Adrenal gland (tissue), 12 donors: ENCODE results near the gene ZNF335. TPM values are rescaled to one million over a fixed set of nuclear protein-coding genes. Genes with fewer than 3 reads are reported as not detected.

Experiments used
- DNase-seq, 7 donors: peaks; one replicate each; pipeline ENCODE4 v3.0.0-alpha.2; 2019 to 2020
- H3K27ac ChIP-seq, 5 donors: fragments of 200-600 bp; sonication (generic) in 4 of 5; 1 replicate in 3 of 5; 2 replicates in 2 of 5; pipeline versions ENCODE4 v1.5.1 to v1.8.0; 2016 to 2020; ENCODE audit warnings: mild to moderate bottlenecking in 1 of 5
- H3K27me3 ChIP-seq: fragments of 200-600 bp; 2 replicates; pipeline ENCODE4 v1.8.0; 2021
- H3K36me3 ChIP-seq, 2 donors: fragments of 200-600 bp; replicated peaks in 1 of 2; 1 replicate in 1 of 2; 2 replicates in 1 of 2; pipeline versions ENCODE4 v1.5.1 to v1.8.0; 2018 to 2022
- H3K4me1 ChIP-seq, 2 donors: fragments of 200-600 bp; replicated peaks in 1 of 2; 1 replicate in 1 of 2; 2 replicates in 1 of 2; pipeline versions ENCODE4 v1.5.1 to v1.8.0; 2018 to 2021
- H3K4me3 ChIP-seq, 4 donors: fragments of 200-600 bp; sonication (generic) in 3 of 4; one replicate each; pipeline ENCODE4 v1.5.1; 2016 to 2018
- H3K9me3 ChIP-seq, 3 donors: fragments of 200-600 bp; sonication (generic) in 1 of 3; replicated peaks in 1 of 3; 1 replicate in 2 of 3; 2 replicates in 1 of 3; pipeline versions ENCODE4 v1.5.1 to v1.8.0; 2016 to 2021
- CTCF ChIP-seq, 6 experiments: fragments of 450-650 bp in 4 of 6; fragments of 200-600 bp in 2 of 6; sonication (generic) in 1 of 6; IDR thresholded peaks; 1 replicate in 5 of 6; 2 replicates in 1 of 6; pipeline versions ENCODE4 v1.5.1 to v1.8.0; 2016 to 2021; ENCODE audit warnings: antibody characterized with exemption in 6 of 6, mild to moderate bottlenecking in 2 of 6, moderate library complexity in 1 of 6
- POLR2A ChIP-seq, 2 donors: fragments of 450-650 bp; IDR thresholded peaks; one replicate each; pipeline ENCODE4 v1.6.1; 2017; ENCODE audit warnings: antibody characterized with exemption in 2 of 2, mild to moderate bottlenecking in 2 of 2, moderate library complexity in 1 of 2
- WGBS, 4 donors: extraction: QIAGEN DNeasy Blood & Tissue Kit in 2 of 4; methylation state at CpG; one replicate each; pipeline versions ENCODE4 v1.1.5 to v1.1.7; 2013 to 2017; 5-methylcytosine and 5-hydroxymethylcytosine counted together
- intact Hi-C, 2 donors: fragments of 100-400 bp; cut with DNase I; formaldehyde crosslinking; loops; one replicate each; pipeline versions ENCODE4 v1.14.1 to v1.15.0; 2022 to 2023
- polyA plus RNA-seq, 3 donors: library from polyadenylated mRNA; stranded (reverse); fragments of 200-250 nt in 2 of 3; fragments of 350-450 nt in 1 of 3; fragmentation: Illumina TruSeq in 1 of 3; extraction: RNeasy Lipid Tissue Mini Kit (QIAGEN cat#74804) in 1 of 3; gene quantifications; one replicate each; pipeline ENCODE4 v1.2.3, GENCODE V29; 2013 to 2014
- total RNA-seq, 9 donors: library from RNA; depleted of rRNA in 4 of 9; stranded (reverse); fragments of >200 nt in 4 of 9; fragments of 120-200 nt in 1 of 9; fragmentation: NEBNext Ultra II Directional in 1 of 9; extraction: Animal tissue kit (Norgen Biotek cat#: 25700) in 1 of 9; gene quantifications; one replicate each; pipeline versions ENCODE4 v1.1.0 to v1.2.4, GENCODE V29; 2013 to 2023
- donor health status: healthy with polysubstance abuse.
- donor health status: Bipolar disorder and iron deficiency.
- donor health status: DM: yes; HTN: yes; CAD: no.
- donor health status: DM: no; HTN: no; CAD: no.
- donor health status: DM: no; HTN: no; CAD: no.
- donor health status: DM: yes; HTN: yes; CAD: no.

The ZNF335 gene
- total and polyA plus RNA-seq, 12 donors = 5.4 to 45.1 (median 17.7) TPM

GRCh38 chr20:45944965-45945677, 26.9 kb downstream of the ZNF335 start:
- TF ChIP-seq POLR2A (IDR thresholded peaks at IDR 0.05) = no peak
- peak in 2 of 6 experiments; percentile 8 to 15 for TF ChIP-seq CTCF (IDR thresholded peaks at IDR 0.05)
- Histone ChIP-seq H3K4me1 (peaks cover 25% of the 10 kb centered on the region in 2 donors), H3K9me3 (no peaks in the 10 kb centered on the region), H3K4me3 (no peak overlapping the region), H3K27ac (peak overlapping the region; percentile 35 to 96 (median 90)), H3K27me3 (no peaks in the 10 kb centered on the region), H3K36me3 (peaks cover 0 to 96% of the 10 kb centered on the region in 2 donors)
- WGBS, 4 donors = 71 to 81% (median 77%) methylated on average over 13 to 19 of the region's 19 CpGs
- DNase-seq = peak in 2 of 7 donors; percentile 7 to 33
- intact Hi-C loops = loop anchor here in 1 of 2 donors (5.0 kb wide), 1 partner anchor 48 kb away; no protein-coding TSS in a partner anchor

DNA sequence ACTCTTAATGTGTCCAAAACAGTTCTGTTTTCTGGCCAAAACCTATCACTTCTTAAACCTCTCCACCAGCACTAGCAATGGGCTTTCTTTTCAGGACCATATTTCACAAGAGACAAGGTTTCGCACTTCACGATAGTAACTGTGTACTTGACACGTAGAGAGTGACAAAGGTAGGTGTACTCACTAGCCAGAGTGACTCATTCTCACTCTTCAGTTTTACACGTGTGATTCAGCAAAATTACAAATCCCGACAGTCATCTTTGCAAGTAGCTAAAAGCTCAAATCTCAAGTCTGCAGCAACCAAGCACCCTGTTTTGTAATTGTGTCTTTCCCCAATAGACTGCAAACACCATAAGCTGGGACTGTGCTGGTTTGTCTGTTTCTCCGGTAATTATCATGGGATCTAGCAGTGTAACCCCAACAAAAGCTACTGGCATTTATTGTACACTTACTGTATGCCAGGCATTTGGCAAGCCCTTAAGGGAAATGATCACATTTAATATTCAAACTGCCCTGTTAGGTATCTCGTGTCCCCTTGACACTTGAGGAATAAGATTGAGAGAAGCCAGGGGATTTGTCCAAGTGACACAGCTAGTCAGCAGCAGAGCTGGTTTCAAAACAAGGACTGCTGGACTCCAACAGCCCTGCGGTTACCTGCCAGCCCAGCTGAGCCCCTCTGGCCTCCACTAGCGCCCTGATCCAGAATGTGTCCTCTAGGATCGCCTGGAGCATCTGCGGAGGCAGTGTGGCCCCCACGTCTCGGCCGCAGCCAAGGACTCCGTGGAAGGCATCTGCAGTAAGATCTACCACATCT, 27.6 kb downstream of the ZNF335 start:
- intact Hi-C loops = loop anchor here in 1 of 2 donors (5.0 kb wide), 1 partner anchor 47 kb away; no protein-coding TSS in a partner anchor
- H3K4me1 ChIP-seq = peaks cover 25% of the 10 kb centered on the region in 2 donors

GRCh38 chr20:45943613-45944012, 28.4 kb downstream of the ZNF335 start:
- 70 to 93% (median 88%) methylated on average over 2 to 6 of the region's 6 CpGs for WGBS, 4 donors
- no peaks in the 10 kb centered on the region for H3K9me3 ChIP-seq
- no peak for TF ChIP-seq POLR2A (IDR thresholded peaks at IDR 0.05)
- no peak for TF ChIP-seq CTCF (IDR thresholded peaks at IDR 0.05)
- H3K4me1 ChIP-seq = peaks cover 25% of the 10 kb centered on the region in 2 donors
- H3K27me3 ChIP-seq = no peaks in the 10 kb centered on the region
- peak overlapping the region in 1 of 5 donors; percentile 96 for H3K27ac ChIP-seq
- intact Hi-C loops = loop anchor here in 1 of 2 donors (5.0 kb wide), 1 partner anchor 46 kb away; no protein-coding TSS in a partner anchor
- H3K4me3 ChIP-seq = no peak overlapping the region
- peaks cover 0 to 96% of the 10 kb centered on the region in 2 donors for H3K36me3 ChIP-seq
- DNase-seq = peak in 1 of 7 donors; percentile 6

More for the DNA sequence above, 27.6 kb downstream of the ZNF335 start:
- no peaks in the 10 kb centered on the region for H3K9me3 ChIP-seq
- peak in 1 of 7 donors; percentile 4 for DNase-seq
- H3K27ac ChIP-seq = peak overlapping the region in 3 of 5 donors; percentile 90 to 96 (median 91)
- H3K36me3 ChIP-seq = peaks cover 0 to 96% of the 10 kb centered on the region in 2 donors
- H3K4me3 ChIP-seq = no peak overlapping the region
- no peaks in the 10 kb centered on the region for H3K27me3 ChIP-seq
- no peak for TF ChIP-seq POLR2A (IDR thresholded peaks at IDR 0.05)
- no peak for TF ChIP-seq CTCF (IDR thresholded peaks at IDR 0.05)
- WGBS, 4 donors = 78 to 89% (median 85%) methylated on average over 14 to 15 of the region's 15 CpGs

- 90 to 95% (median 94%) methylated on average over 3 to 13 of the region's 13 CpGs for WGBS, 4 donors
Observed at GRCh38 chr20:45940469-45940868, 31.5 kb downstream of the ZNF335 start.

More at GRCh38 chr20:45940469-45940868, 31.5 kb downstream of the ZNF335 start:
- peaks cover 0 to 85% of the 10 kb centered on the region in 2 donors for H3K36me3 ChIP-seq
- no peak overlapping the region for H3K4me3 ChIP-seq
- peaks cover 10 to 14% of the 10 kb centered on the region in 2 donors for H3K4me1 ChIP-seq
- H3K27me3 ChIP-seq = no peaks in the 10 kb centered on the region
- peak in 1 of 7 donors; percentile 9 for DNase-seq
- intact Hi-C loops = loop anchor here in 1 of 2 donors (5.0 kb wide), 1 partner anchor 43 kb away; no protein-coding TSS in a partner anchor
- TF ChIP-seq CTCF (IDR thresholded peaks at IDR 0.05) (no peak), POLR2A (IDR thresholded peaks at IDR 0.05) (no peak)
- H3K9me3 ChIP-seq = no peaks in the 10 kb centered on the region
- no peak overlapping the region for H3K27ac ChIP-seq
